Iris pigment epithelial cell (primary cell): ENCODE results near the gene SS18L1.

Source experiments
- DNase-seq: peaks from one replicate; pipeline ENCODE4 v3.0.0-alpha.2; 2011; ENCODE audit warnings: low read depth

The SS18L1 gene

DNA sequence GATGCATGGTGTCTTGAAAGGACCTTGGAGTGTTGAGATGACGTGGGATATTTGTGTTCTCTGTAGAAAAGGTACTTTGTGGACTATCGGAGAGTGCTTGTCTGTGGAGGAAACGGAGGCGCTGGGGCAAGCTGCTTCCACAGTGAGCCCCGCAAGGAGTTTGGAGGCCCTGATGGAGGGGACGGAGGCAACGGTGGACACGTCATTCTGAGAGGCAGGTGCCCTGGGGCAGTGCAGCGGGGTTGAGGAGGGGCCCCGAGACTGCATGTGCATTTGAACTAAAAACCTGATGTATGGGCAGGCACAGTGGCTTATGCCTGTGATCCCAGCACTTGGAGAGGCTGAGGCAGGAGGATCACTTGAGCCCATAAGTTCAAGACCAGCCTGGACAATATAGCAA is 52.2 kb downstream of the SS18L1 start:
- no peak for DNase-seq

DNA sequence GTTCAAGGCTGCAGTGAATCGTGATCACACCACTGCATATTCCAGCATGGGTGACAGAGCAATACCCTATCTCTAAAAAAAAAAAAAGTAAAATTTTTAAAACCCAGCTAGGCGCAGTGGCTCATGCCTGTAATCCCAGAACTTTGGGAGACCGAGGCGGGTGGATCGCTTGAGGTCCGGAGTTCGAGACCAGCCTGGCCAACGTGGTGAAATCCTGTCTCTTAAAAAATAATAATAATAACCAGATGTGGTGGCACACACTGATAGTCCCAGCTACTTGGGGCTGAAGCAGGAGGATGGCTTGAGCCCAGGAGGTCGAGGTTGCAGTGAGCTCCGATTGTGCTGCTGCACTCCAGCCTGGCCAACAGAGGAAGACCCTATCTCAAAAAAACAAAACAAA is 52.7 kb downstream of the SS18L1 start:
- no peak for DNase-seq

DNA sequence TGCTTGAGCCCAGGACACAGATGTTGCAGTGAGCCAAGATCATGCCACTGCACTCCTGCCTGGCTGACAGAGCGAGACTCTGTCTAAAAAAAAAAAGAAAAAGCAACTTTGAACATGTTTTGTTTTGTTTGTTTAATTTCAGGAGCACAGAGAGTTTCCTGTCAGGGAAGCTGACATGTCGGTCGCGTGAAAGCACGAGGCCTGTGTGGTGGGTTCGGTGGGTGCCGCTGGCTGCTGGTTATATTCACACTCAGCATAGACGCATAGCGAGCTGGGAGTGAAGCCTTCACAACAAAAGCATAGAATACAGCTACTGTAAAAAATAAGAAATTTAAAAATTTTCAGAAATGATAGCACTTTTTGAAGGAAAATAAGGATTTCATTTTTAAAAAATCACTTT is 53.7 kb downstream of the SS18L1 start:
- DNase-seq = no peak

DNA sequence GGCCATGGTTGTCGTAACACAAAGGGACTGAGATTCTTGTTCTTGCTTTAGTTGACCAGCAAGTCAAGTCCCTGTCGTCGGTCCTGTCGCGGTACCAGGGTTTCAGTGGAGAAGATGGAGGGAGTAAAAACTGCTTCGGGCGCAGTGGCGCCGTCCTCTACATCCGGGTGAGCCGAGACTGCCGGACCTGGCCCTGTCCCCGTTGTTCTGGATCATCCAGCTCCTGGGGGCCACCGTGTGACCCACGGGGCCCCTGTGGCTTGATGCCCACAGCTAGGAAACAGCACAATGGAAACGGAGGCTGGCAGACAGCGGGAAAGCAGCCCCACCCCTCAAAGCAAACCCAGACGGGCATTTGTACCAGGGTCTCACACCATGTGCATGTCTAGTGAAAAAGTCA is 54.2 kb downstream of the SS18L1 start:
- DNase-seq = no peak

DNA sequence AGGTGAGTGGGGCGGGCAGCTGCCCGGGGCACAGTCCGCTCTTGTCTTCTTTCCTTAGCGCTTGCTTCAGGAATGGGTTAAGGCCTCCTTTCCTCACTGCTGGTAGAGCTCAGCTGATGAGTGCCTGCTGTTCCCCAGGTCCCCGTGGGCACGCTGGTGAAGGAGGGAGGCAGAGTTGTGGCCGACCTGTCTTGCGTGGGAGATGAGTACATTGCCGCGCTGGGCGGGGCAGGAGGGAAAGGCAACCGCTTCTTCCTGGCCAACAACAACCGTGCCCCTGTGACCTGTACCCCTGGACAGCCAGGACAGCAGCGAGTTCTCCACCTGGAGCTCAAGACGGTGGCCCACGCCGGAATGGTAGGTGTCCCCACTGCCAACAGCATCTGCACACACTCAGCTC is 54.9 kb downstream of the SS18L1 start:
- no peak for DNase-seq

DNA sequence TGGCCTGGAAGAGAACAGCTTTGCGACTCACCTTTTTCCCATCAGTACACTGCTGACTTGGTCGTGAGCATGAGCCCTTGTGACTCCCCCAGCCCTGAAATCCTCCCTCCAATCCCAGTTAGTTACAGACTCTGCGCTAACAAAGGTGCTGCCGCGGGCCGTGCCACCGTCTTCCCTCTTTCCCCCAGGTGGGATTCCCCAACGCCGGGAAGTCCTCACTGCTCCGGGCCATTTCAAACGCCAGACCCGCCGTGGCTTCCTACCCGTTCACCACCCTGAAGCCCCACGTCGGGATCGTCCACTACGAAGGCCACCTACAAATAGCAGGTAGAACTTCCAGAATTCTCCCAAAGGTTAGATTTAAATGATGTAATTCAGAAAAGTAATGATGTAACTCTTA is 55.4 kb downstream of the SS18L1 start:
- no peak for DNase-seq

DNA sequence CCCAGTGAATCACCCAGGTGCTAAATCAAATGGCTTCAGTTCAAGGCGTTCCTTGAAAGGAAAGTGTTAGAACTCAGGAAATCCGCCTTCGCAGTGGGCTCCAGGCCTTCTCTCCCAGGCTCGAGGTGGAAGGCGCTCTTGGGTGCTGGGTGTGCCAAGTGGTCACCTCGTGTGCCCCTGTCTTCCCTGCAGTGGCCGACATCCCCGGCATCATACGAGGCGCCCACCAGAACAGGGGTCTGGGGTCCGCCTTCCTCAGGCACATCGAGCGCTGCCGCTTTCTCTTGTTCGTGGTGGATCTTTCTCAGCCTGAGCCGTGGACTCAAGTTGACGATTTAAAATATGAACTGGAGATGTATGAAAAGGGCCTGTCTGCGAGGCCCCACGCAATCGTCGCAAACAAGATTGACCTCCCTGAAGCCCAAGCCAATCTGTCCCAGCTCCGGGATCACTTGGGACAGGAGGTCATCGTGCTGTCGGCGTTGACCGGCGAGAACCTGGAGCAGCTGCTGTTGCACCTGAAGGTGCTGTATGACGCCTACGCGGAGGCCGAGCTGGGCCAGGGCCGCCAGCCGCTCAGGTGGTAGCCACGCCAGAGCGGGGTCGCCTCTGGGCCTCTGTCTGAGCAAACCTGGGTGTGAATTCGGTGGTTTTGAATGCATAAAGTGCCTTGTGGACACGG is 57.1 kb downstream of the SS18L1 start:
- no peak for DNase-seq

DNA sequence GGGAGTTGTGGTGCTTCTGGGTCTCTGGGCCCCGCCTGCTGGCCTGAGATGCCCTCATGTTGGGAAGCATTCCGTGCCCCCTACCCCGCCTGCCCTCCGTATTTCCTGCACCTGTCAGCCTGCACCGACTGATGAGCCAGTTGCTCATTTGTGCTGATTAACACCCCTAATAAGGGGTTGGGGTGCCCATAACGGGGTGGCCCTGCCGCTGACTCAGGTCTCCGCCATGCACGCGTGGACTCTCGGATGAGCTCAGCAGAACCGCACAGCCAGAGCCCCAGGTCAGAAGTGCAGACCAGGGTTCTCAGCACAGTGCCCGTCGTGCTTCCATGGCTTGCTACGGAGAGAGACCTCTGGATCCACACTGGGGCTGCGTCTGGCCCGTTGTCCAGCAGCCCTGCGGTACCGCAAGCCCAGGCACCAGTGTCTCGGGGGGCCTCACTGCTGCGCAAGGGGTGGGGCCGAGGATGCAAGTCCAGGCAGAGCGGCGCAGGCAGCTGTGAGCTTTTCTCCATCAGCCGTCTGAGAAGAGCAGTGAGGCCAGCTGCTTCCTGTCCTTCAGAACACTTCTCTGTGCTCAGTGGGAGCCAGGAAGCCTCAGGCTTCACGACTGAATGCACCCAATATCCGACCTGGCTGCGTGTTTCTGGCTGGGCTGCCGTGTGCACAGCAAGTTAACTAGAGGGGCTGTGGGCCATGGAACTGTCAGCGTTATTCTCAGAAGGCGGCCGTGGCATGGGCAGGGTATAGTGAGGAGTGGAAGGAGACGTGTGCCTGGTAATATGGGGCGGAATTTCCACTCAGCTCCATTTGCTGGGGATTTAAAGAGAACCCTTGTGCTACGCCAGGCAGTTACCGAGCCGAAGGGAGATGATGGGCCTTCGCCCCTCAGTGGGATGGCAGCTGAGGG is 57.9 kb downstream of the SS18L1 start:
- no peak for DNase-seq

DNA sequence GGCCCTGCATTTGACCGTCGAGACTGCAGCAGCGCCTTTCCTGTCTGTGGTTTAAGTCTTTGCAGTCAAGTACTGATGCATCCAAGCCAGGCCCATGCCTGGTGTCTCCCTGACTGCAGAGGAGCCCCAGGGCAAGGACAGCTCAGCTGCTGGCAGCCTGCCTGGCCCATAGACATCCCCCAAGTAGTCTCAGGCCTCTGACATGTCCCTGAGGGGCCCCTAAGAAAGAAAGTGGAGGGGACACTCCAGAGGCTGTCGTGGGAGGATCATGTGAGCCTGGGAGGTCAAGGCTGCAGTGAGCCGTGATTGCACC is 58.5 kb downstream of the SS18L1 start:
- peak; percentile 61 for DNase-seq

DNA sequence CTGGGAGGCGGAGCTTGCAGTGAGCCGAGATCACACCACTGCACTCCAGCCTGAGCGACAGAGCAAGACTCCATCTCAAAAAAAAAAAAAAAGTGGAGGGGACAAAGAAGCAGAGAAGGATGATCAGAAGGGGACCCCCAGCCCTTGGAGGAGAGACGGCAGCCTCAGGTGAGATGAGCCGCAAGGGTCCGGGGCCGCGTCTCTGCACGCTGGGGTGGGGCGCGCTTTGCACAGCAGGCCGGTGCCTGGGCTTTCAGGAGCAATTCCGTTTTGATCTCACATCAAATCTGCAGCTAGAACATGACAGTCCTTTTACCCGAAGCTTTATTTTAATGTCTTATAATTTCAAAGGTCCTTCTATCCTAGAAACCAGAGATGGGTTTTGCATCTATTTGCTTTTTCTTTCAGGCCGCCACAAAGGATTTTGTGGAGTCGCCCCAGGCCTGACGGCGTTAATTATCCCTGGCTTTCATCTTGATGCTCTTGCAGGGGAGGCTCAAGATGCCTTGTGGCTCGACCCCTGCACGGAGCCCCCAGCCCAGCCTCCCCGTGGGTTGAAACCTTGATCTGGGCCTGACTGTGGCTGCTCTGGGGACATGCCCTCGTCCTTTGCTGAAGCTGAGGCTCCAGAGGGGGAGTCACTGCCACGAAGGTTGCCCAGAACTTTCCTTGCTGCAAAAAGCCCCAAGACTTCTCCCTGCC is 59.3 kb downstream of the SS18L1 start:
- no peak for DNase-seq

DNA sequence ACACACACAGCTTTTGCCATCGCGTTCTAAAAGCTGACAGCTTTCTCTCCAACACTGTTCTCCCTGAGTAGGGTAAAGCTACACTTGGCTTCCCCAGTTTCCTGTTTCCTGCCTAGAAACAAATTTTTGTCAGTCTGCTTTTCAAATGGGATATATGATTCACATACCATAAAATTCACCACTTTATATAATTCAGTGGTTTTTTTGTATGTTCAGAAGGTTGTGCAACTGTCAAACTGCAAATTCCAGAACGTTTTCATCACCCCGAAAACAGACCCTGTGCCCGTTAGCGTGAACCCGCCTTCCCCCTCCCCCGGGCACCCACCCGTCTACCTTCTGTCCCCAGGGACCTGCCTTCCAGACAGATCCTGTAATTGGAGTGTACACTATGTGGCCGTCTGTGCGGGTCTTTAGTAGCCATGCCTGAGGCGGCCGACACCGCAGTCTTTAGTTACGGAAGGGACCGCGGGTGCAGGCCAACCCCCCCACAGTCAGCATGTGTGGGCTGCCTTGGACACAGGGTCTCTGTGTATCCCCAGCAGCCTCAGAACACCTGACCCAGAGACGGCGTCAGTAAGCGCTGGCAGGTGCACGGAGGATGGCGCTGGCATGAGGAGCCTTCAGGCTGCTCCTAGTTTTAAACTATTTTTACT is 59.9 kb downstream of the SS18L1 start:
- DNase-seq = peak; percentile 61

DNA sequence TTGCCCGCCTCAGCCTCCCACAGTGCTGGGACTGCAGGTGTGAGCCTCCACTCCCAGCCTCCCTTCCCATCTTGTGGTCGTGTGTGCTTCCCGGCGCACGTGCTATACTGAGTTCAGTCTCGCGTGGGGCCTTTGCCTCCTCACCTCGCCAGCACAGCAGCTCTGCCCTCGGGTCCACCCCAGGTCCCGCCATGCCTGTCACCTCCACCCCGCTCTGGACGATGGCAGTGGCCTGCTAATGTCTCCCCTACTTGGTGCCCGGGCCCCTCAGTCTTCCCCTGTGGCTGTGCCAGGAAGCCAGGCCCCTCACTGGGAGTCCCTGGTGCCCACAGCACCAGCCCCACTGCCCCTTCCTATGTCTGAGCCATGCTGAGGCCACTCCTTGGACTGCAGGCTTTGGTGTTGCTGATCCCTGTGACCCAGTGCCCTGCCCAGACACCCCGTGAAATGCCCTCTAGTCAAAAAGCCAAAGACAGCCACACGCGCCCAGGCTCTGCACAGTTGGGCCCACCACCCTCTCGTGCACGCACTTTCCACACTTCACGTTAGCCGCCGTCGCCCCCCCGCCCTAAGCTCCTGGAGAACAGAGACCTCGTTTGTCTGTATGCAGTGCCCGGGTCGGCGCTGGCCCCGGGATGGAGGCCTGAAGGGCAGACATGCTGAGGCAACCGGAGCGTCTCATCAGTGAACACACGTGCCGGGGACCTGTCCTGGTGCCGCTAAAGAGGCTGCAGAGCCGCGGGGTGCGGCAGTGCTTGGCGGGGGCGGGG is 62.2 kb downstream of the SS18L1 start:
- no peak for DNase-seq

DNA sequence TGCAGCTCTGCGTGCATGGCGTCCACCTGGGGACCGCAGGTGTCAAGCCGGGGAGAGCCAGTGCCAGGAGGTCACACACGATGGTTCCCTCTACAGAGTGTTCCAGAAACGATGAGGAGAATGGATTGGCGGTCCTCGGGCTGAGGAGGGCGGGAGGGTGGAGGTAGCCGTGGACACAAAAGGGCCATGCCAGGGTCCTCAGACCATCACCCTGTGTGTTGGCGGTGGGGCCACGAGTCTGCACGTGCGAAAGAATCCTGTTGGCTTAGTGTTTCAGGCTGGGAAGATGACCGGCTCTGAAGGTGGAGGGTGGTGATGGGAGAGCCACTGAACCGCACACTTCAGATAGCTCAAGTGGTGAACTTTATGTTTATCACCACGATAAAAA is 62.8 kb downstream of the SS18L1 start:
- no peak for DNase-seq

DNA sequence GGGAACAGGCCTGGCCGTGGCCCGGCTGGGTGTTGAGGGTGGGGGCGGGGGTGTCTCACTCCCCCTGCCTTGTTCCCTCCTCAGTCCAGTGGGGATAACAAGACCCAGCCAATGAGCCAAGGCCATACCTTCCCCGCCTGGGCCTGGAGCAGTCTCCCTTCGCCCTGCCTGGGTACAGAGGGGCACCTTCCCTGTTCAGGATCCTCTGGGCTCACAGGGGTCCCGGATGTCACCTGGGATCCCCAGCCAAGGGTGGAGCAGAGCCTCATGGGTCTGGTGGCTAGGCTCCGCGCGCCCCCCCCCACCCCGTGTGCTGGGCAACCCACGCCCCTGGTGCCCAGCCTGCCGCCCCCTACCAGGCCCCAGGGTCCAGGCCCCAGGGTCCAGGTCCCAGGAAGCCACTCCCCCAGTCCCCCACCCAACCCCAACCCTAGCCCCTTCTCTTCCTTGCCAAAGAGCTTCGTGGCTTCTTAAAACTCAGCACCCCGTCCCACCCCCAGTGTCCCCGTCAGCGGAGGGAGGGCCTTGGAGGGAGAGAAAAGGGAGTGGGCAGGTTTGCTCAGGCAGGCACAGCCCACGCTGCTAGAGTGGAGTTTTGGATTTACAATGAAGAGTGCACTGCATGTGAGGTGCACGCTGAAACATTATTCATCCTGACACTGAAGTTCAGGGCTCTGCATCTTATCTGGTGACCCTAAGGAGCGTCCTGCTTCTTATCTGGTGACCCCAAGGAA is 64.7 kb downstream of the SS18L1 start:
- DNase-seq = no peak

DNA sequence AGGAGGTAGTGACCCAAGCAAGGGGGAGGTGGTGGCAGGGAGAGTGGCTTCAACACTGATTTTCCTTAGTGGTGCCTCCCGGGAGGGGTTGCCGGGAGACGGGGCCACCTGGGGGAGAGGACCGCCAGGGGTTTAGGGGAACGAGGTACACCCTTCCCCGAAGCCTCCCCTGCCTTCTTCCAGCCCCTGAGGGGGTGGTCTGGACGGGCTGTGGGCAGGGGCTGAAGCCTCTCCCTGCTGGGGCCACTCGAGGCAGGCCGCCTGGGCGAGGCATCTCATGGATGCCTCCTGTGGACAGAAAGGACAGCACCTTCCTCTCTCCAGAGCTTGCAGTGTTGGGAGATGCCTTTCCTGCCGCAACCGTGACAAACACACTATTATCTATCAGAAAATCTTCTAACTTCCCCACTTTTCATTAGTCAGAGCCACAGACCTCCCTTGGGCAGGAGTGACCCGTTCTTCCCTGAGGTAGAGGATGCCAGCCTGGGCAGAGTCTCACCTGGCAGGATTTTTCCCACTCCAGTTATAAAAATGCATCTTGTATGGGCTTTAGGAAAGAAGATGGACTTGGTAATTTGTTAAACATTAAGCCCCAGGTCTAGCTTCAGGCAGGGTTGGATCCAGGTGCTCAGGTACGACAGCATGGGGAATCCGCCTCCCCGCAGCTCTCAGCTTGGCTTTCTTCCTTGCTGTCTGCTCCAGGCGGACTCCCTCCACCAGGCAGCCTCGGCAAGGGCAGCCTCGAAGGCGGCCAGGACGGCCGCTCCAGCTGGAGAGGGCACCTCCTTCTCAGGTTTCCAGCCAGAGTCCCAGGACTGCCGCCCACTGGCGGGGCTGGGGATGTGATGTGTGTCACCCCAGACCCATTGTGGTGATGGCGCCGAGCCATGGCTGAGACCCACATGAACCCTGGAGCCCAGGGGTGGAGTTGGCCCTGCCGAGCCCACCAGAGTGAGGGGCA is 65.5 kb downstream of the SS18L1 start:
- no peak for DNase-seq

DNA sequence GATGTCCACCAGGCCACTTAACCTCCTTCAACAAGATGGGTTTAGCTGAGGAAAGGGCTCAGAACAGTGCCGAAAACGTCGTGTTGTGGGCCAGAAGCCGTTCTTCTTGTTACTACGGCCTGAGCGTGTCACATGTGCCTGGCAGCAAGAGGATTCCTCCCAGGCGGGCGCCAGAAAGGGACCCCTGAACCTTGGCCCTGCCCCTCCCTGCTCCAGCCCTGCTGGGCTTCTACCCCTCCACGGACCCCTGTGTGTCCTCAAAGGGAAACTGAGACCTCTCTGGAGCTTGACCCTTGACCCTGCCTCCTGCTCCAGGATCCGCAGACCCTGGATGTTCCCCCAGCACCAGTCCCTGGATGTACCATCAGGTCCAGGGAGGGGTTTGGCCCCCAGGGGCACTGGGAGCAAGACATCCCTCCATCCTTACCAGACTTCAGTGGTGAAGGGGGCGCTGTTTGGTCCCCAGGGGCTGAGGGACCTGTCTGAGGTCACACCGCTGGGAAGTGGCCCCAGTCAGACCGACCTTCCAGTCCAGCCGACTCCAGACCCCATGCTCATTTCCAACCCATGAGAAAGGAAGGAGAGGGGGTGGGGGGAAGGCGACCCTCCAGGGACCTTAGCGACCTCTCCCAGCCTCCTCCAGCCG is 66.4 kb downstream of the SS18L1 start:
- no peak for DNase-seq

DNA sequence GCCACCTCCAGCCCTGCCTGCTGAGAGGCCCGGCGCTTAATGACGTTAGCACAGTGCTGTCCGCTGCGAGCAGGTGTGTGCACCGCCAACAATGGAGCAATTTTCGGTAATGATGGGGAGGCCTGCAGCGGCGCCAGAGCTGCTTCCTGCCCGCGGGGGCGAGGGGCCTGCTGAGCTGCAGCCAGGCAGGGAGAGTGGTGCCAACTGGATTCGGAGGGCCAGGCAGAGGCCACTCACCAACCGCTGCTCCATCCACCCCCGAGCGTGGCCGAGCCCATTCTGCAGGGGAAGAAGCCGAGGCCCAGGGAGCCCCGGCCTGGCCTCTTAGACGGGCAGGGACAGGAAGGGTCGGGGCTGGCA is 66.9 kb downstream of the SS18L1 start:
- no peak for DNase-seq

DNA sequence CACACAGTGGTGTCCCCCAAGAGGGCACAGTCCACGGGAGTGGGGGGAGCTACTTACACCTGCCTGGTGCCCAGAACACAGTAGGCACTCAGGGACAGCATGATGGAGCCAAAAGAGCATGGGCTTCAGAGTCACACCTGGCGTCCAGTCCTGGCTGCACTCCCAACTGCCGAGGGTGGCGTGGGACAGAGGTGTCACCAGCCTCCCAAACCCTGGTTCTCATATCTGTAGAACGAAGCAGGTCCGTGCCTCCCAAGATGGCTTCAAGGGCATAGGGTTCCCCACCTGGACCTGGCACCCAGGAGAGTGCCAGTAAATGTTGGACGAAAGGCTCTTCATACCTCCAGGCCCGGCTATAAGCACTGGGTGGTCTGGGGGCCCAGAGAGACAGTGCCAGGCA is 67.6 kb downstream of the SS18L1 start:
- no peak for DNase-seq

DNA sequence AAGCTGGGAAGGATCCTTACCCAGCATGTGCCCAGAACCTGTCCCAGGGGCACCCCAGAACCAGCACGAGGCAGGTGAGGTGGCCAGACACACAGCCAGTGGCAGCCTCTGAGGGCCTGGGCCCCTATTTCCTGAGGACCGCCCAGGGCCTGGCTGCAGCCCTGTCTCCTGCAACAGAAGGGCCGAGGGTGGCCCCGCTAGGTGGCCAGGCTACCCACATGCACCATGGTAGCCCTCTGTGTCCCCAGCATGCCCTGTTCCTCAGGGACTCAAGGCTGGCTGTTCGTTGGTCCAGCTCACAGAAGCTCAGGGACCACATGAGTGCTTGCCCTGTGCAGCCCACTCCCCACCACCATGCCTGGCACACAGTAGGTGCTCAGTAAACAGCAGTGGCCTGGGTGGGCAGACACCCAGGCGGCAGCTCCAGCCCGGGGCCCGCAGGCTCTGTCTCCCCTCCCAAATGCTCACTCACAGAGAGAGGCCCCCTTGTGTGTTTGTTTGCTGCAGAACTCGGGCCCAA is 68.3 kb downstream of the SS18L1 start:
- no peak for DNase-seq
